SH-SY5Y (cell line): ENCODE results near the gene SPTB.
A peak's percentile ranks its signal among the peaks of the same experiment; 100 is the strongest.

Source experiments
- GATA2 ChIP-seq: IDR thresholded peaks from 2 replicates; pipeline ENCODE4 v1.6.1; 2011; ENCODE audit warnings: mild to moderate bottlenecking, low read depth, low read length
- GATA3 ChIP-seq: IDR thresholded peaks from 2 replicates; pipeline ENCODE4 v1.6.1; 2011; ENCODE audit warnings: low read depth, mild to moderate bottlenecking, low read length, moderate library complexity

SPTB gene

GRCh38 chr14:64848239-64848638, 31.5 kb downstream of the SPTB start:
- TF ChIP-seq GATA2, result no peak
- TF ChIP-seq GATA3, result no peak

- TF ChIP-seq GATA2, result no peak
- no peak for TF ChIP-seq GATA3
Measured at GRCh38 chr14:64846319-64846718, 33.4 kb downstream of the SPTB start.

GRCh38 chr14:64845878-64846277, 33.8 kb downstream of the SPTB start:
- peak; percentile 27; the same call in 1 of the 2 replicates for TF ChIP-seq GATA2
- TF ChIP-seq GATA3, result no peak

GRCh38 chr14:64844969-64845536, 34.7 kb downstream of the SPTB start:
- no peak for TF ChIP-seq GATA2

GRCh38 chr14:64844272-64844671, 35.4 kb downstream of the SPTB start:
- no peak for TF ChIP-seq GATA2
- TF ChIP-seq GATA3, result no peak

- TF ChIP-seq GATA3, result no peak
- TF ChIP-seq GATA2, result no peak
Measured at GRCh38 chr14:64843548-64843947, 36.2 kb downstream of the SPTB start.

GRCh38 chr14:64841772-64842750, 37.6 kb downstream of the SPTB start:
- TF ChIP-seq GATA3, result no peak
- TF ChIP-seq GATA2, result no peak

GRCh38 chr14:64841121-64841651, 38.5 kb downstream of the SPTB start:
- TF ChIP-seq GATA3 (no peak), GATA2 (no peak)

- TF ChIP-seq GATA2, result no peak
- TF ChIP-seq GATA3, result no peak
Measured at GRCh38 chr14:64838656-64839055, 41.1 kb downstream of the SPTB start.

- TF ChIP-seq GATA3 (no peak), GATA2 (no peak)
Measured at GRCh38 chr14:64835431-64835830, 44.3 kb downstream of the SPTB start.

GRCh38 chr14:64834965-64835364, 44.7 kb downstream of the SPTB start:
- TF ChIP-seq GATA2 (no peak), GATA3 (no peak)

- TF ChIP-seq GATA2 (no peak), GATA3 (no peak)
Measured at GRCh38 chr14:64831419-64831818, 48.3 kb downstream of the SPTB start.

- TF ChIP-seq GATA3, result no peak
- TF ChIP-seq GATA2, result no peak
Measured at GRCh38 chr14:64830961-64831360, 48.7 kb downstream of the SPTB start.

GRCh38 chr14:64828071-64828470, 51.6 kb downstream of the SPTB start:
- no peak for TF ChIP-seq GATA3
- TF ChIP-seq GATA2, result no peak

GRCh38 chr14:64826845-64827244, 52.9 kb downstream of the SPTB start:
- no peak for TF ChIP-seq GATA3
- TF ChIP-seq GATA2, result no peak

- TF ChIP-seq GATA3, result no peak
- TF ChIP-seq GATA2, result no peak
Measured at GRCh38 chr14:64826333-64826732, 53.4 kb downstream of the SPTB start.
